ENCODE data around the gene ADAMTSL3.

ADAMTSL3 gene

GRCh38 chr15:83688201-83688600 lies 34.3 kb downstream of the ADAMTSL3 start:
- TF ChIP-seq CTCF (IDR thresholded peaks at IDR 0.05; ENCODE audit: low read depth, low read length, poor library complexity, severe bottlenecking) (no peak), EZH2phosphoT487 (IDR thresholded peaks at IDR 0.05; ENCODE audit: borderline replicate concordance, low read length) (no peak)
- Histone ChIP-seq H3K4me3 (ENCODE audit: low read length) (no peak overlapping the region), H3K9me3 (ENCODE audit: control insufficient read depth, insufficient read depth, low read length) (no peaks in the 10 kb centered on the region), H3K27ac (ENCODE audit: low read depth, low read length) (no peak overlapping the region), H3K27me3 (ENCODE audit: control insufficient read depth, low read length) (no peaks in the 10 kb centered on the region), H3K4me2 (ENCODE audit: low read length) (no peak overlapping the region), H3K9me2 (replicated peaks; ENCODE audit: control insufficient read depth, low read length) (no peaks in the 10 kb centered on the region), H4K20me1 (ENCODE audit: control insufficient read depth, insufficient read depth, low read depth, low read length) (no peaks in the 10 kb centered on the region), H3K79me2 (ENCODE audit: control insufficient read depth, low read length) (no peaks in the 10 kb centered on the region), H3K4me1 (ENCODE audit: control insufficient read depth, low read length) (no peaks in the 10 kb centered on the region), H3K36me3 (ENCODE audit: control insufficient read depth, low read length) (no peaks in the 10 kb centered on the region), H3F3A (ENCODE audit: control insufficient read depth, insufficient read depth) (no peaks in the 10 kb centered on the region)

GRCh38 chr15:83690676-83691075 lies 36.8 kb downstream of the ADAMTSL3 start:
- Histone ChIP-seq H3K27ac (ENCODE audit: low read depth, low read length) (no peak overlapping the region), H3F3A (ENCODE audit: control insufficient read depth, insufficient read depth) (no peaks in the 10 kb centered on the region), H3K9me3 (ENCODE audit: control insufficient read depth, insufficient read depth, low read length) (no peaks in the 10 kb centered on the region), H3K79me2 (ENCODE audit: control insufficient read depth, low read length) (no peaks in the 10 kb centered on the region), H3K4me2 (ENCODE audit: low read length) (no peak overlapping the region), H3K4me1 (ENCODE audit: control insufficient read depth, low read length) (no peaks in the 10 kb centered on the region), H4K20me1 (ENCODE audit: control insufficient read depth, insufficient read depth, low read depth, low read length) (no peaks in the 10 kb centered on the region), H3K9me2 (replicated peaks; ENCODE audit: control insufficient read depth, low read length) (no peaks in the 10 kb centered on the region), H3K36me3 (ENCODE audit: control insufficient read depth, low read length) (no peaks in the 10 kb centered on the region), H3K4me3 (ENCODE audit: low read length) (no peak overlapping the region), H3K27me3 (ENCODE audit: control insufficient read depth, low read length) (no peaks in the 10 kb centered on the region)
- TF ChIP-seq CTCF (IDR thresholded peaks at IDR 0.05; ENCODE audit: low read depth, low read length, poor library complexity, severe bottlenecking) (no peak), EZH2phosphoT487 (IDR thresholded peaks at IDR 0.05; ENCODE audit: borderline replicate concordance, low read length) (no peak)

- no peaks in the 10 kb centered on the region for H4K20me1 ChIP-seq (ENCODE audit: control insufficient read depth, insufficient read depth, low read depth, low read length)
- no peaks in the 10 kb centered on the region for H3K27me3 ChIP-seq (ENCODE audit: control insufficient read depth, low read length)
- no peaks in the 10 kb centered on the region for H3K79me2 ChIP-seq (ENCODE audit: control insufficient read depth, low read length)
- H3K4me1 ChIP-seq (ENCODE audit: control insufficient read depth, low read length): no peaks in the 10 kb centered on the region
- no peak overlapping the region for H3K4me2 ChIP-seq (ENCODE audit: low read length)
- TF ChIP-seq EZH2phosphoT487 (IDR thresholded peaks at IDR 0.05; ENCODE audit: borderline replicate concordance, low read length): no peak
- no peak for TF ChIP-seq CTCF (IDR thresholded peaks at IDR 0.05; ENCODE audit: low read depth, low read length, poor library complexity, severe bottlenecking)
- no peaks in the 10 kb centered on the region for H3K9me2 ChIP-seq (replicated peaks; ENCODE audit: control insufficient read depth, low read length)
- no peaks in the 10 kb centered on the region for H3K9me3 ChIP-seq (ENCODE audit: control insufficient read depth, insufficient read depth, low read length)
- H3K36me3 ChIP-seq (ENCODE audit: control insufficient read depth, low read length): no peaks in the 10 kb centered on the region
- H3K4me3 ChIP-seq (ENCODE audit: low read length): no peak overlapping the region
- no peaks in the 10 kb centered on the region for H3F3A ChIP-seq (ENCODE audit: control insufficient read depth, insufficient read depth)
- no peak overlapping the region for H3K27ac ChIP-seq (ENCODE audit: low read depth, low read length)
These were observed 39.0 kb downstream of the ADAMTSL3 start for GRCh38 chr15:83692746-83693581.
